ENCODE results near the gene MAFF. TPM values are rescaled to one million over a fixed set of nuclear protein-coding genes. Genes with fewer than 3 reads are reported as not detected.

The MAFF gene
- total and polyA plus RNA-seq, 9 of the 15 experiments (the other 6 are each of a cell fraction or from before 2014, with no cell fraction given), result 0.51 to 8.0 (median 5.4) TPM

DNA sequence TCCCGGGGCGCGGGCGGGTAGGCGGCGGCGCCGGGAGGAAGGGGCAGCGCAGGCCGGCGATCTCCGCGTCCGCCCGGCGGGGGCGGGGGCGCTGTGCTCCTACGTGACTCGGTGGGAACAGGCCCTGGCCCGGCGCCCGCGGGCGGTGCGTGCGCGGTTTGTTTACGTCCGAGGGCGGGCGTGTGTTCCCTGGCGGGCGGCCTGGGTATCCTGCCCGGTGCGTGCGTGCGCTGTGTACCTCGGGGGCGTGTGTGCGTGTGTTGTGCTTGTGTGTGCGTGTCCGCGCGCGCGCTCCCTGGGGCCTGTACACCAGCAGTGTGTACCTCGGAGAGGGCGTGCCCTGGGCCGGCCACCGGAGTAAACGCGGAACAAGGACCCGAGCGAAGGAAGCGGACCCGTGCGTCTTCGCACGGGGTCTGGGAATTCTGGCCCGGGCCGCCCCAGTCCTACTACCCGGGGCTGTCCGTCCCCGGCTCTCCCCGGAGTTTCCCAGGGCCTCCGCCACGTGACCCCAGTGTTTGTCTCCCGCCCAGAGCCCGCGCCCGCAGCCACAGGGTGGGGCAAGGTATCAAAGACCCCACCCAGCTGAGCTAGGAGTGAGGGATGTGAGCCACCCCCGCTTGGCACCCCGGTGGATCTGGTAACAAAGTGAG is 769 bp downstream of the MAFF start (continued):
- no peak for TF ChIP-seq ZNF324 (CRISPR knock-in tag; IDR thresholded peaks at IDR 0.05)
- TF ChIP-seq ARID2 (IDR thresholded peaks at IDR 0.05), result 0 out of 2 replicates have a peak, but pooled peaks have one; percentile 36
- peak; percentile 15 for TF ChIP-seq U2AF1 (optimal IDR thresholded peaks at IDR 0.05; ENCODE audit: low read depth, low read length)
- no peak for TF ChIP-seq NR1H2 (CRISPR knock-in tag; IDR thresholded peaks at IDR 0.05)
- no peak for TF ChIP-seq ZNF780A (CRISPR knock-in tag; IDR thresholded peaks at IDR 0.05)
- TF ChIP-seq PPARD (CRISPR knock-in tag; IDR thresholded peaks at IDR 0.05), result no peak
- no peak for TF ChIP-seq FUS (optimal IDR thresholded peaks at IDR 0.05; ENCODE audit: low read depth, low read length)
- no peak for TF ChIP-seq CCAR2 (IDR thresholded peaks at IDR 0.05; ENCODE audit: low read depth, low read length)
- TF ChIP-seq, protein P1, sequence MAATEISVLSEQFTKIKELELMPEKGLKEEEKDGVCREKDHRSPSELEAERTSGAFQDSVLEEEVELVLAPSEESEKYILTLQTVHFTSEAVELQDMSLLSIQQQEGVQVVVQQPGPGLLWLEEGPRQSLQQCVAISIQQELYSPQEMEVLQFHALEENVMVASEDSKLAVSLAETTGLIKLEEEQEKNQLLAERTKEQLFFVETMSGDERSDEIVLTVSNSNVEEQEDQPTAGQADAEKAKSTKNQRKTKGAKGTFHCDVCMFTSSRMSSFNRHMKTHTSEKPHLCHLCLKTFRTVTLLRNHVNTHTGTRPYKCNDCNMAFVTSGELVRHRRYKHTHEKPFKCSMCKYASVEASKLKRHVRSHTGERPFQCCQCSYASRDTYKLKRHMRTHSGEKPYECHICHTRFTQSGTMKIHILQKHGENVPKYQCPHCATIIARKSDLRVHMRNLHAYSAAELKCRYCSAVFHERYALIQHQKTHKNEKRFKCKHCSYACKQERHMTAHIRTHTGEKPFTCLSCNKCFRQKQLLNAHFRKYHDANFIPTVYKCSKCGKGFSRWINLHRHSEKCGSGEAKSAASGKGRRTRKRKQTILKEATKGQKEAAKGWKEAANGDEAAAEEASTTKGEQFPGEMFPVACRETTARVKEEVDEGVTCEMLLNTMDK (IDR thresholded peaks at IDR 0.05; ENCODE audit: borderline replicate concordance, insufficient read depth, low read depth, low read length, poor library complexity, severe bottlenecking), result peak; percentile 84
- TF ChIP-seq, protein P2, sequence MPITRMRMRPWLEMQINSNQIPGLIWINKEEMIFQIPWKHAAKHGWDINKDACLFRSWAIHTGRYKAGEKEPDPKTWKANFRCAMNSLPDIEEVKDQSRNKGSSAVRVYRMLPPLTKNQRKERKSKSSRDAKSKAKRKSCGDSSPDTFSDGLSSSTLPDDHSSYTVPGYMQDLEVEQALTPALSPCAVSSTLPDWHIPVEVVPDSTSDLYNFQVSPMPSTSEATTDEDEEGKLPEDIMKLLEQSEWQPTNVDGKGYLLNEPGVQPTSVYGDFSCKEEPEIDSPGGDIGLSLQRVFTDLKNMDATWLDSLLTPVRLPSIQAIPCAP (CRISPR knock-in tag; IDR thresholded peaks at IDR 0.05; ENCODE audit: borderline replicate concordance), result no peak
- TF ChIP-seq ZNF165 (CRISPR knock-in tag; IDR thresholded peaks at IDR 0.05; ENCODE audit: borderline replicate concordance), result no peak
- TF ChIP-seq ELF2 (CRISPR knock-in tag; IDR thresholded peaks at IDR 0.05), result no peak
- TF ChIP-seq FOXJ3 (CRISPR knock-in tag; IDR thresholded peaks at IDR 0.05), result no peak
- no peak for TF ChIP-seq EHMT2 (IDR thresholded peaks at IDR 0.05)
- TF ChIP-seq TEAD1 (CRISPR knock-in tag; IDR thresholded peaks at IDR 0.05), result peak in 1 of 2 experiments; percentile 44; a peak in 1 of 4 replicates
- TF ChIP-seq, protein P3, sequence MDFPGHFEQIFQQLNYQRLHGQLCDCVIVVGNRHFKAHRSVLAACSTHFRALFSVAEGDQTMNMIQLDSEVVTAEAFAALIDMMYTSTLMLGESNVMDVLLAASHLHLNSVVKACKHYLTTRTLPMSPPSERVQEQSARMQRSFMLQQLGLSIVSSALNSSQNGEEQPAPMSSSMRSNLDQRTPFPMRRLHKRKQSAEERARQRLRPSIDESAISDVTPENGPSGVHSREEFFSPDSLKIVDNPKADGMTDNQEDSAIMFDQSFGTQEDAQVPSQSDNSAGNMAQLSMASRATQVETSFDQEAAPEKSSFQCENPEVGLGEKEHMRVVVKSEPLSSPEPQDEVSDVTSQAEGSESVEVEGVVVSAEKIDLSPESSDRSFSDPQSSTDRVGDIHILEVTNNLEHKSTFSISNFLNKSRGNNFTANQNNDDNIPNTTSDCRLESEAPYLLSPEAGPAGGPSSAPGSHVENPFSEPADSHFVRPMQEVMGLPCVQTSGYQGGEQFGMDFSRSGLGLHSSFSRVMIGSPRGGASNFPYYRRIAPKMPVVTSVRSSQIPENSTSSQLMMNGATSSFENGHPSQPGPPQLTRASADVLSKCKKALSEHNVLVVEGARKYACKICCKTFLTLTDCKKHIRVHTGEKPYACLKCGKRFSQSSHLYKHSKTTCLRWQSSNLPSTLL (IDR thresholded peaks at IDR 0.05), result no peak
- TF ChIP-seq NCOA1 (IDR thresholded peaks at IDR 0.05; ENCODE audit: low read depth), result no peak
- TF ChIP-seq ZNF384 (IDR thresholded peaks at IDR 0.05; ENCODE audit: low read depth, low read length), result no peak
- no peak for TF ChIP-seq FOXM1 (IDR thresholded peaks at IDR 0.05; ENCODE audit: low read depth)
- TF ChIP-seq FOXM1 (CRISPR knock-in tag; IDR thresholded peaks at IDR 0.05; ENCODE audit: low read depth), result peak; percentile 26; the same call in 1 of the 2 replicates
- 0 out of 2 replicates have a peak, but pooled peaks have one; percentile 33 for TF ChIP-seq TOE1 (IDR thresholded peaks at IDR 0.05; ENCODE audit: borderline replicate concordance)
- no peak for TF ChIP-seq TOE1 (CRISPR knock-in tag; IDR thresholded peaks at IDR 0.05; ENCODE audit: borderline replicate concordance, low read depth)
- no peak for TF ChIP-seq YBX1 (IDR thresholded peaks at IDR 0.05)
- TF ChIP-seq SRSF7 (optimal IDR thresholded peaks at IDR 0.05; ENCODE audit: low read depth, low read length), result no peak
- no peak for TF ChIP-seq ZFP36 (IDR thresholded peaks at IDR 0.05; ENCODE audit: low read depth, low read length, partially characterized antibody)
- no peak for TF ChIP-seq ZNF316 (IDR thresholded peaks at IDR 0.05)
- TF ChIP-seq TRIM28 (IDR thresholded peaks at IDR 0.05), result no peak
